Left kidney (tissue), 2 donors: ENCODE measurements around the gene SDK2. TPM values are rescaled to one million over a fixed set of nuclear protein-coding genes. Genes with fewer than 3 reads are reported as not detected.

Experiments used
- DNase-seq: peaks from one replicate; pipeline ENCODE4 v3.0.0-alpha.2; 2013
- polyA plus RNA-seq: library from polyadenylated mRNA; unstranded; fragments of 120-200 nt; gene quantifications from one replicate; pipeline ENCODE4 v1.2.1, GENCODE V29; 2013; ENCODE audit not compliant: insufficient read length

Gene SDK2
- polyA plus RNA-seq, 1 donor, result 9.3 TPM

DNA sequence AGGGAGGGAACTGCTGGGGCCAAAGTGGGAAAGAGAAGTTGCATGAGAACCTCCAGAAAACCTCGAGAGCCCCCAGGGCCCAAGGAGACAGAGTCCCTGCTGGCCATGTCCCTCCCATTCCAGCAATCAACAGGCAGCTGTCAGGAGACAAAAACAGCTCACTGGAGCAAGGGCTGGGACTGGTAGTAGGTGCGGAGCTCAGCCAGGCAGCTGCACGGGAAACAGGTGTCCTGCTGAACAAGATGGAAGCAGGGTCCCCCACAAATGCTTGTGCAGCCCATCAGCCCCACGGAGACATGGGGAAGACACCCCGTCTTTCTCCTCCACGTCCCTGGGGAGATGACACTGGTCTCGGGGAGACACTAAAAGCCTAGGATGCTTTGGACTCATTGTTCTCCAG is 34.5 kb downstream of the SDK2 start:
- no peak for DNase-seq

DNA sequence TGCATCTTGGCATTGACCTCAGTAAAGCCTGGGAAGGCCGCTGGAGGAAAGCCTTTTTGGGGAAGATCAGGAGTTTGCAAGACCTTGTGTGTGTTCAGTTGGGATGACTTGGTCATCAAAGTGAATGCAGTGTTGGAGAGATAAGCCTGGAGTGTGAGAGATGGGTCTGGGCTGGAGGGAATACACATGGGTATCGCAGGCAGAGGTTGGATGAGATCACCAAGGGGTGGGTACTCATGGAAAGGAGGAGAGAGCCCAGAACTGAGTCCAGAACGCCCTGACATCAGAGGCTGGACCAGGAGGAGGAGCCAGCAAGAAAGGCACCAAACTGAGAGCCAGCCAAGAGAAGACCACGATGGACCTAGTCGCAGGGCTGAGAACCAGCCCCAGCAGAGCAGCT is 35.2 kb downstream of the SDK2 start:
- DNase-seq, result no peak

DNA sequence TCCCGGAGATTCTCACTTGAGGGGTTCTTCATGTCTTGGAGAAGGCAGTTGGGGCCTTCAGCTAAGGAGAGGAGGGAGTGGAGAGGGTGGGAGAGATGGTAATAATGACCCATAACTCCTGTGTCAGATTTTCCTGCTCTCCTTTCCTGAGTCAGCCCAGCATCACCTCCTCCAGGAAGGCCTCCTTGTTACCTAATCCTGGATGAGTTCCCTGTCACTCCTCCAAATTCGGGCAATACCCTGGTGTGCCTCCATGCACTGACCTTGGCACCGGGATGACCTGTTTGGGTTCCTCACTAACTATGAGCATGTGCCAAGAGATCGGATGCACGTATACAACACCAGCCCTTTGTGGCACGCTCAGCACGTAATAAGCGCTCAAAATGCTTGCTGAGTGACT is 38.8 kb downstream of the SDK2 start:
- no peak for DNase-seq

DNA sequence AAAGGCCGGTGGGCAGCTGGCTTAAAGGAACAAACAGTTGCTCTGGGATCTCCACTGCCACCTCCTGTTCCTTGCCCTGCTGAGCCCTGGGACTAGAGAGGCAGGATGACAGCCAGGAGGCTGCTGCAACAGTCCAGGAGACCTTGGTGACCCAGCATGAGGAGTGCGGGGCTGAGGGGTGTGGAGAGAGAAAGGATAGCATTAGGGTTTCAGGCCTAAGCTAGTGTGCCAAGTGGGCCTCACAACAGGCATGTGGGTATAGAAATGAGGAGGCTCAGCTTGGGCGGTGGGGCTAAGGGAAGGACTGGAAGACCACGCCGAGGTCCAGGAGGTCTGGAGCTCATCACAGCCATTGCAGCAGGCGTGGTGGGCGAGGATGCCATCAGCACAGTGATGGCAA is 39.8 kb downstream of the SDK2 start:
- no peak for DNase-seq

DNA sequence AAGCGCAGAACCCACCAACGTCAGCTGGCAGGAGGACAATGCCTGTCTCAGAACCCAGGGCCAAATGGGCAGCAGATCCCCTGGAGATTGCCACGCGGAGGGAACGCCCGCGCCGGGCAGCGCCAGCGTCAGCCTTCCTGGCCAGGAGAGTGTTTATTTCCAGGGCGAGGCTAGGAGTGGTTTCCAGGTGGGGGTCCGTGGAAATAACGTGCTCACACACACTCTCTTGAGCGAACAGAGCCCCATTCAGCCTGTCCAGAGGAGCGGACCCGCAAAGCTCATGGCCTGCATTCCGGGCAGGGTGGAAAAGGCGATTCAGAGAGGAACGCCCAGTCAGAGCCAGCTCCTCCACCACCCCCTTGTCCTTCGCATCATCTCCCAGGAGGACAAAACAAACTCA is 40.3 kb downstream of the SDK2 start:
- DNase-seq, result no peak

DNA sequence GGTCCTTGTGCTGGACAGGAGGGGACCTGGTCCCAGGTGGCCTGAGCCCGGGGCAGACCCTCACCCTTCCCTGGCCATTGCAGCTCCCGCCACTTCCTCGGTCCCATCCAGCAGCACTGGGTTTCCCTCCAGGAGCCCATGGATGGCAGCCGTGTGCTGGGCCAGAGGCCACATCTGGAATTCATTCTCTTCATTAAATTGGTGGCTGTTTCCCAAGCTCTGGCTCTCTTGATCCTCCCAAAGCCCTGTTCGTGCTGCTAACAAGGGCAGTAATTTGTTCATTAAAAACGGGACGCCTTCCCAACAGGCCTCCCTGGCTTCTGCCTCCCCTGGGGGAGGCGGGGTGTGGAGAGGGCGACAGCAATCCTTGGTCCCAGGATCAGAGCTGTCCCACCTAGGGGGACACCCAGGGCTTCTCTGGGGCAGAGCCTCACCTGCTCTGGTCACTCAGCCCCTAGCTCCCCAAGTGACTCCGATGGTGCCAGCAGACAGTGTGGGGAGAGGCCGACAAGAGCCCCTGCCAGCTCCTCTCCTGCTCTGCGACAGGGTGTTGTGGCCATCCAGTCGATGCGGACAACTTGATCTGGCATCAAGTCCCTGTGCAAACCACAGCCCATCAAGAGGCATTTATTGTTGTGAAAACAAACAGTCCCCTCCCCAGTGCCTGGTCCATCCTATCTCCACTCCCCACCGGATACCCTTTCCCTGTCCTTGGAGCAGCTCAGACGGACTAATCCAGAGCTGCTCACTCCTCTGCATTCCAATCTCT is 44.0 kb downstream of the SDK2 start:
- DNase-seq, result no peak

DNA sequence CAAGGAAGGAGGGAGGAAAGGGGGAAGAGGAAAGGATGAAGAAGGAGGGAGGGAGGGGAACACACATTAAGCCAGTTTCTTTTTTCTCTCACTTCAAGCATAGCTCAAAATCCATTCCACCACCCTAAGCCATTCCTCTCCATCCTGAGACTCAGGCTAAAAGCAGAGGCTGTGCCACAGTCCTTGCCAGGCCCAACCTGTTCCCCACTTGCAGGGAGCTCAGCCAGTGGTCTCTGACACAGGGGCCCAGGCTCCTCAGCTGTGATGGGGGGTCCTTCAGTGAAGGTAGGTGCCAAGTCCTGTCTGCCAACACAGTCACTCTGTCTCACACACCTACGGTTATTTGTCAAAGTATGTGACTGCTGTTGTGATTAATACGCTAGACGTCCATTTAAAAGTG is 44.6 kb downstream of the SDK2 start:
- no peak for DNase-seq

DNA sequence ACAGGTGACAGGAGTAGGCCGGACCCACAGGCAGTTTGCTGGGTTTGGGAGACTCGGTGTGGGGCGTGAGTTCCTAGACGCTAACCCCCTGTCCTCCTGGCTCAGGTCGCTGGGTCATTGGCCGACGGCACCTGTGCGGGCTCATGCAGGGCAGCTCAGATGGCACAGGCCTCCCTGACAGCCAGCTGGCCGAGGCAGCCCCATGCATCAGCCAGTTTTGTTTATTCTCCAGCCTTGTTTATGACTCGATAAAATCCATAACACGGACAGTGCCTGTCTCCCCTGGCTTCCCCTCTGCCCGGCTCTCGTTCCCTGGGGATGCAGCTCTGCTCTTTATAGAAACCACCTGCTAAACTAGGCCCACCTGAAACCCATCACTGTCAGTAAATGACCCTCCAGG is 46.0 kb downstream of the SDK2 start:
- no peak for DNase-seq

DNA sequence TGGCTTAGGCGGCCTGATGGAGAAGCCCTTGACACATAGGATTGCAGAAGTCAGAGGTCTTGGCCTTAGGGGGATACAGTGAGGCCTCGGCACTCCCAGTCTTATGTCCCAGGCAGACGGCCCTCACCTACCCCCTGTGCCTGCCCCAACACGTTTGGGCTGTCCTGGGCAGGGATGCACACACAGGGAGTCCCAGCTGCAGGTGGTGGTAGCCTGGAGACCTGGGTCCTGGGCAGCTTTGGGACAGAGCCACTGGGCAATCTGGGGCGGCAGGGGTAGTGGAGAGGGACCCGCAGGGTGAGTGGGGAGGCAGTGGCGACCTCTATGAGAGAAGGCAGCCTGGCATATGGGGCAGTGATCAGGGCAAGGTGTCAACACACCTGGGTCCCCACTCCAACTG is 48.3 kb downstream of the SDK2 start:
- DNase-seq, result no peak

DNA sequence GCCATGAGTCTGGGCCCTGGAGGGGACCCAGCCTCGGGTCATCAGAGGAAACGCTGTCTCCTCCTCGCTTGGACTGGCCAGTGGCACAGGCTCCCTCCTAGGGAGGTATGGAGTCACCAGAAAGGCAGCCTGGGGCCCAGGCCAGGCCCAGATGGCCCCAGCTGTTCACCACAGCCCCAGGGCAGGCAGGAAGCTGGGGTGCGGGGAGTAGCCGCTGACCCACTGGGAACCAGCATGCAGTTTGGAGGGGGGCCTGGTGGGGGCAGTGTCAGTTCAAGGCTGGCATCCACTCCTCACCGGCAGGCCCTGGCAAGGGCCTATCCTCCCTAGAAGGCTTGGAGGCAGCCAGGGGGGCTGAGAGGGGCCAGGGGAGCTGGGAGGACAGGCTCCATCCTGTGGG is 48.8 kb downstream of the SDK2 start:
- DNase-seq, result no peak

DNA sequence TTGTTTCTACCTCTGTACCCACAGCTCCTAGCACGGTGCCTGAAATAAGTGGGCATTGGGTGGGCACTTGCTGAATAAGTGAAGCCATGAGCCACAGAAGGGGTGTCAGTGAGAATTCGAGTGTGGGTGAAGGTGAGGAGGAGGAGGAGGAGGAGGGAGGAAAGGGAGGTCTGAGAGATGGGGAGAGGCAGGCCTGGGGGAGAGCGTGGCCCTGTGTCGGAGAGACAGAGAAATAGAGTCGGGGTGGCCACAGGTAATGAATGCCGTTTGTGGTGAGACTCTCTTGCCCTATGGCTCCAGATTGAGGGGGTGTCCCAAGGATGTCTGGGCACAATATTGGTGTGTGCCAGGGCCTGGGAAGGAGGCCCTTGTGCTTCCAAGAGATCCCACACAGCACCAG is 49.2 kb downstream of the SDK2 start:
- no peak for DNase-seq

DNA sequence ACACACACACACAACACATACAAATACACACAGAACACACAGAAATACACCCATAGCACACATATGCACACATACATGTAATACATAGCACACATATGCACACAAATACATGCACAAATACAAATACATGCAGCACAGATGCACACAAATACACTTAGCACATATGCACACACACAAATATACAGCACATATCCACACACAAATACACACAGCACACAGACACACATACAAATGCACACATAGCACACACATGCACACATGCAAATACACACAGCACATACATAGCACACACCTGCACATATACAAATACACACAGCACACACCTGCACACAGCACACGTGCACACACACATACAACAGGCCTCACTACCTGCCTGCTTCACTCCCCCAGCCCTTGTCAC is 49.6 kb downstream of the SDK2 start:
- DNase-seq, result no peak

DNA sequence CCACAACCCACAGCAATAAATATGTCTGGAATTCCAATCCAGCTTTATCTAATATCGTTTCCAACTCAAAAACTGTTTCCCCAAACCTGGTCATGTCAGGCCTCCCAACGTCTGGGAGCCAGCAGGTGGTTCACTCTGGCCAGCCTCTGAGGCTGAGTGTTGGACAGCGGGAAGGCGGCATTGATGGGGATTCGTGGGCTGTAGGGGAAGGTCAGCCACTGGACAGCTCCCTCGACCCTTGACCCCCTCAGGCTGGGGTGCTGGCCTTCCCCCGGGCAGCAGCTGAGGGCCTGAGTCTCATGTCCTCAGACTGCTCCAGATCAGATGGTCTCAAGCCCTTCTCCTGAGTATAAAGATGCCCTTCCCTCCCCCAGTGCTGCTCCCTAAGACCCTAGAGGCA is 50.2 kb downstream of the SDK2 start:
- no peak for DNase-seq

DNA sequence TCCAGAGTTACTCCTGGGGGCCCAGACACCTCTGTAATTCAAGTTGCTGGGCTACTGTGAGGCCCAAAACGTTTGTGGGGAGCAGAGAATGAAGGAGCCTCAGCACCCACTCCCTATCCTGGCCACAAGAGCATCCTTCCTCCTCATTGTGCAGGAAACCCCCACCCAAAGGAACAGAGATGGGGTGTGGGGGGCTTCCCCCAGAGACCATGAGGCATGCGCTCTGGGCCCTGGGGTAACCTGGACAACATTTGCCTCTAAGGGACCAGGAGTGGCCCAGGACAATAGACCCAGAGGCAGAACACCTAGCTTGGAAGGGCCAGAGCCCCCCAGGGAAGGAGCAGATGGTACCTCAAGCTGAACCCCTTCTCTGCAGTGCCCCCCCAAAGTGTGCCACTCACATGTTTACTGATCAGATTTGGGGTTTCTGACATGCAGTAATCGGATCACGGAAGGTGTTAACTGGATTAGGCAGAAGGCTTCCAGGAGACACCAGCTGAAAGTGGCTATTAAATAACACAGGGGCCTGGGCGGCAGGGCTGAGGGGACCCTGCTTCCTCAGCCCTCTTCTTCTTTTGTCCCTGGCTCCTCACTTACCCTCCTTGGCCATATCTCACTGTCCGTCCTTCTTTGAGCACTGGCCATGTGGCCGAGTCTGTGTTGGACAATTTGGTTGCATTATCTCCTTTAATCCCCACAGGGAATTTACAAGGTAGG is 50.8 kb downstream of the SDK2 start:
- no peak for DNase-seq

DNA sequence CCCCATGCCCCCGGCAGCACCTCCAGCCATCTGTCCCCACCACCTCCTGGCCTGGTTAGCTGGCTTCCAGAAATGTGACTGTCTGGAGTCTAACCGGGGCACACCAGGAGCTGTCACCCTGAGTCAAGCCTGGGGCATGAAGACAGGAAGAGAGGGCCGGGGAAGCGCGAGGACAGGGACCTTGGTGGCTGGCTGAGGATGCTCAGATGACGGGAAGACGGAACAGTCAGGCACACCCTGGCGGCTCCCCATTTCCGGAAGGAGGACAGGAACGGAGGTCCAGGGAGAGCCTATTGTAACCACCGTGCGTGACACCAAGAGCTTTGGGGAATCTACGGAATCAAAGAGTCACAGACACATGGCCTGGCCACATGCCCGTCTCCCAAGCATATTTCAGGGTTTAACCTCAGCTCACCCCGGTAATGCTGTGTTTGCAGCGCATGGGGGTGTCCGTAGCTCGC is 51.7 kb downstream of the SDK2 start:
- no peak for DNase-seq

DNA sequence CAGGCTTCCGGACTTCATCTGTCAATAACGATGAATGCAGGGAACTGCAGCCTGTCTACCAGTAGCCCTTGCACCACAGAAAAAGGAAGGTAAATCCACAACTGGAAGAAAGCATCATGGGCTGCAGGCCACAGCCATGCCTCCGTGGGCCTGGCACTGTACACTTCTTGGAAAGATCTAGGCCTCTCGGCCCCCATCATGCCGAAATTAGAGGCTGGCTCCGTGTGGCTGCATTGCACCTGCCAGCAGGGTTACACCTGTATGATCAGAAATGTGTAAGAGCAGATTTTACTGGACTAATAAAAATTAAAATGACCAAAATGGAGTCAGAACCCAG is 52.2 kb downstream of the SDK2 start:
- DNase-seq, result no peak

DNA sequence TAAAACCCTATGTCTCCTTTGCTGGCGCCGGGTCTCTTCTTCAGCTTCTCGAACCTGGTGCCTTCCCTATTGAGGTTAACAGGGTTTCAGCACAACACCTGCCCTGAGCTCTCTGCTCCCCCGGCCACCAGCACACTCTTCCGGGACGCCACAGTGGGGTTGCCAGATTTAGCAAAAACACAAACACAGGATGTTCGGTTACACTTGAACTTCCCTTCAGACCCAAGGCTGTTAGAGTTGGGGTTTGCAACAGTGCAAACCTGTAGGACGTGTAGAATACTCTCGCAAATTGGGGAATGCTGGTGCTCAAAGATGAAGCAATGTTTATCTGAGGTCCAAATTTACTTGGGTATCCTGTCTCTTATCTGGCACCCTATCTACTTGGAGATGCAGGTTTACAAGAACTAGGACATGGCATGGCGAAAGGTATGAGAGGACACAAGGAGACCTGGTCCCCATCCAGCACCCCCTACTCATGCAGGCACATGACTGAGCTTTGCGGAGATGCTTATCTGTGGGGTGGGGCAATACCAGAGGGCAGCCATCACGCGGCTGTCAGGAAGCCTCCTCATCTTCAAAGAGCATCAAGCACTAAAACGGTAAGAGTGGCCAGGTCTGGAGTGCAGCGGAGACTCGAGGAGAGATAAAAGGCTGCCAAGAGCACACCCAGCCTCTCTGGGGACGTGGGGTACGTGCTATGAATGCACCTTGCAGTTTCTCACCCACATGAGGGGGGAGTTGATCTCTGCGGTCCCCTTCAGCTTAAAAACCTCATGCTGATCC is 52.8 kb downstream of the SDK2 start:
- DNase-seq, result no peak

DNA sequence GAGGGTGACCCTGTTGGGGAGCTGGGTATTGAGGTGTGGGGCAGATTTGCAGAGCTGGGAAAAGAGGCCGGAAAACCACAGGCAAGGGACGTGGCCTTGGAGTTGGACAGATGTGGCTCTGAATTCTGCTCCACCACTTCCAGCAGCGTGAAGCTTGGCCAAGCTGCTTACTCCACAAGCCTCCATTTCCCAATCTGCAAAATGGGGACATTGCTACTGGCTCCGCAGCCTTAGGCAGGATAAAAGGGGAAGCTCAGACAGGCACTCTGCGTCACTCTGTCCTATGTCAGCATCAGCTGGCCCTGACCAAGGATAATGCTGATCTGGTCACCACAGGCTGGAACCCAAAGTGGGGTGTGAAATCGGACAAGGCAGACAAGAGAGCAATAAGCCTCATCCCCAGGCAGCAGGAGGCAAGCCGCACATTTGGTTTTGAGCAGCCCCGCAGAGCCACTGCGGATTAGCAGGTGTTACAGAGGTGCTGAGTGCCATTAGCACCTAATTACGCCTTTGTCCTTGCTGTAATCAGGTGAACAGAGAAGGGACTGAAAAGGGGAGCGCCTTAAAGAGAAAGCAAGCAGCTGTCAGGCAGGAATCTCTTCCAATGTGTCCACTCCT is 54.8 kb downstream of the SDK2 start:
- DNase-seq, result no peak

DNA sequence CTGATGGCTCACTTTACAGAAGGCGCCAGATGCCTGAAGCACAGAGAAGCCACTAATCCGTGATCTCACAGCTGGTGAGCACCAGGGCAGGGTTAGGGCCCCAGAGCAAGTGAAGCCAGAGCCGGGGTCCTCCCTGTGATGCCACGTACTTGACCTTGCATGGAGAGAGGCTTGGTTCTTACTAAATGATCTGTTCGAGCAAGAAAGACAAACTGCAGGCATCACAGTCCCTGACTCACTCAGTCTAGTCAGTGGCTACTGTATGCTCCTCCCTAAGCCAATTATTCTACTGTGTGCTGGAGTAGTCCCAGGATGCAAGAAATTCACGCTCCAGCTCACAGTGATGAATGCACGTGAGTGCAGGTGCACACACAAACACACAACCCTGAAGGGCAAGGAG is 55.4 kb downstream of the SDK2 start:
- DNase-seq, result no peak

DNA sequence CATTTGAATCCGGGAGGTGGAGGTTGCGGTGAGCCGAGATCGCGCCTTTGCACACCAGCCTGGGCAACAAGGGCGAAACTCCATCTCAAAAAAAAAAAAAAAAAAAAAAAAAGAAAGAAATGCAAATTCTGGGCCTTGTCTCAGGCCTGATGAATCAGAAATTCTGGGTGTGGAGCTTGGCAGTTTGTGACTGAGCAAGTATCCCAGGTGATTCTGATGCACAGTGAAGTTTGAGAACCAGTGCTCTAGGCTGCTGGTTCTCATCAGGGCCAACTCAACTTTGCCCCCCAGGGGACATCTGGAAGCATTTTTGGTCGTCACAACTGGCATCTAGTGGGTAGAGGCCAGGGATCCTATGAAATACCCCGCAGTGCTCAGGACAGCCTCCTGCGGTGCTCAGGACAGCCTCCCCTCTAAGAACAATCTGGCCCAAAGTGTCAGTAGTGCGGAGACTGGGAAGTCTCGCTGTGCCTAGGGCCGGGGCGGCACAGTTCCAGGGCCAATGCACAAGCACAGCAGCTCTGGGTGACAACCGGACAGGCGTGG is 55.9 kb downstream of the SDK2 start:
- no peak for DNase-seq

DNA sequence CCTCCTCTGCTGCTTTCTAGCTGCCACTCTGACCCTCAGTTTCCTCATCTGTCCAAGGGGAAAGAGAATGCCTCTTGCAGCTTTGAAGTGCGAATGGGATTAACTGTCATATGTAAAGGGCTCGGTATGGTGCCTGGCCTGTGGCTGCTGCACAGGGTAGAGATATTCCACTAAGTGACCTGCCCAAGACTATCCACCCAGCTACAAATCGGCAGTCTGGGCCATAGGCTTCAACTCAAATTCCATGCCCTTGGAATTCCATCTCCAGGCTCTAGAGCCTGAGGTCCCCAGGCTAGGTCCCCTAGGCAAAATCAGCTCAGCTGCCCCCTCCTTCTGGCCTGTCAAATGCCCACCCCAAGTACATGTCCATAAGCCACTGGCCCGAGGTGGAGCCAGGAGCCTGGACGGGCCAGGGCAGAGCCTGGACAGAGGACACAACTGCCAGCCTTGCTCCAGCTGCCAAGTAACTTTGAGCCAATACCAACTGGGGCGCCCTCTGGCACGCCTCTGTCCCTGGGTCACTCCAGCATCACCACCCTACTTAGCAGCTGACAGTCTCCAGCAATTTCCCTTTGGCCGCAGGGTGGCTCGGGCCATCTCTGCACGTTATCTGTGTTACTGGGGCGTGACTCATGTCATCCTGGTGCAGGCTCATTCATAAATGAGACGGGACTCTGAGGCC is 57.2 kb downstream of the SDK2 start:
- DNase-seq, result no peak

DNA sequence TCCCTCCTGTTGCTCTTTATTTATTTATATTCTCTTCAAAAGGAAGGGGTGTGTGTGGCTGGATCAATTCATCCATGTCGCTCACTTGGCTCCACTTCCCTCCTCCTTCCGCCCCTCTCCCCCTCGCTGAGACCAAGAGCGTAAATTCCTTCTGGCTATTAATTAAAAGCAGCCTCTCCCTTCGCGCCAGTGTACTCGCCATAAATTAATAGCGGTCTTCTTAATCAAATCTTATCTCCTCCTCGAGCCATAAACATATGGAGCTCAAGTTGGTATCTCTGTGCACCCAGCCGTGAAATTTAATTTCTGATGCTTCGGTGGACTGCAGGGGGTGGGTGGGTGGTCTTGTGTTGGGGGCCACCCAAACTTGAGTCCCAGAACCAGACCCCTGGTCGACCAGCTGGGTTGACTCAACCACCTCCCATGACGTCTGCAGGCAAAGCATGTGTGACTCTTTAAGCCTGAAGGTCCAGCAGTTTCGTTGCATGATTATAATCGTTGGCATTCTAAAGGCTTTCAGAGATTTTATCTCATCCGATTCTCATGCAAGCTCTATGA is 57.9 kb downstream of the SDK2 start:
- peak; percentile 77 for DNase-seq
